DOHH2 (cell line): Measurements from ENCODE around the gene TP53AIP1.

ENCODE experiments used
- H3F3A ChIP-seq: fragments of 200-600 bp; sonication (generic), shearing (Covaris generic); 2 replicates; pipeline ENCODE4 v1.6.0; 2016; ENCODE audit warnings: antibody characterized with exemption, mild to moderate bottlenecking; ENCODE audit not compliant: control insufficient read depth, insufficient read depth
- H3K27ac ChIP-seq: fragments of 200-600 bp; sonication (generic); 2 replicates; pipeline ENCODE4 v1.5.1; 2014; ENCODE audit warnings: low read depth, mild to moderate bottlenecking, low read length, moderate library complexity
- H3K27me3 ChIP-seq: fragments of 200-600 bp; sonication (generic); 2 replicates; pipeline ENCODE4 v1.6.1; 2014; ENCODE audit warnings: mild to moderate bottlenecking, low read length, mixed read lengths; ENCODE audit not compliant: control insufficient read depth
- H3K36me3 ChIP-seq: fragments of 200-600 bp; sonication (generic); 2 replicates; pipeline ENCODE4 v1.6.1; 2014; ENCODE audit warnings: mild to moderate bottlenecking, low read length, moderate library complexity, mixed read lengths; ENCODE audit not compliant: control insufficient read depth
- H3K4me1 ChIP-seq: fragments of 200-600 bp; sonication (generic); 2 replicates; pipeline ENCODE4 v1.6.1; 2014; ENCODE audit warnings: mild to moderate bottlenecking, low read length, mixed read lengths; ENCODE audit not compliant: control insufficient read depth
- H3K4me2 ChIP-seq: fragments of 200-600 bp; sonication (generic); 2 replicates; pipeline ENCODE4 v1.6.0; 2014; ENCODE audit warnings: mild to moderate bottlenecking, low read length, moderate library complexity
- H3K4me3 ChIP-seq: fragments of 200-600 bp; sonication (generic); 2 replicates; pipeline ENCODE4 v1.5.1; 2014; ENCODE audit warnings: mild to moderate bottlenecking, low read length, mixed read lengths
- H3K79me2 ChIP-seq: fragments of 200-600 bp; sonication (generic); 2 replicates; pipeline ENCODE4 v1.6.1; 2014; ENCODE audit warnings: mild to moderate bottlenecking, low read length, mixed read lengths; ENCODE audit not compliant: control insufficient read depth
- H3K9me2 ChIP-seq: fragments of 200-600 bp; sonication (generic); replicated peaks from 2 replicates; pipeline ENCODE4 v1.6.1; 2014; ENCODE audit warnings: mild to moderate bottlenecking, low read length, mixed read lengths; ENCODE audit not compliant: control insufficient read depth
- H3K9me3 ChIP-seq: fragments of 200-600 bp; sonication (generic); 2 replicates; pipeline ENCODE4 v1.6.1; 2014; ENCODE audit warnings: antibody characterized with exemption, low read length, mixed read lengths; ENCODE audit not compliant: control insufficient read depth, insufficient read depth
- H4K20me1 ChIP-seq: fragments of 200-600 bp; sonication (generic); 2 replicates; pipeline ENCODE4 v1.6.0; 2014; ENCODE audit warnings: low read depth, mild to moderate bottlenecking, antibody characterized with exemption, low read length, moderate library complexity; ENCODE audit not compliant: control insufficient read depth, insufficient read depth
- EZH2phosphoT487 ChIP-seq: fragments of 200-600 bp; sonication (generic); IDR thresholded peaks from 2 replicates; pipeline ENCODE4 v1.6.1; 2017; ENCODE audit warnings: borderline replicate concordance, mild to moderate bottlenecking, antibody characterized with exemption, low read length, moderate library complexity, mixed read lengths
- TF ChIP-seq, protein P1 (sequence below): fragments of 200-600 bp; sonication (generic); IDR thresholded peaks from one replicate; pipeline ENCODE4 v1.5.1; 2014; ENCODE audit warnings: antibody characterized with exemption, mild to moderate bottlenecking, low read depth, low read length; ENCODE audit not compliant: poor library complexity, severe bottlenecking

The TP53AIP1 gene

DNA sequence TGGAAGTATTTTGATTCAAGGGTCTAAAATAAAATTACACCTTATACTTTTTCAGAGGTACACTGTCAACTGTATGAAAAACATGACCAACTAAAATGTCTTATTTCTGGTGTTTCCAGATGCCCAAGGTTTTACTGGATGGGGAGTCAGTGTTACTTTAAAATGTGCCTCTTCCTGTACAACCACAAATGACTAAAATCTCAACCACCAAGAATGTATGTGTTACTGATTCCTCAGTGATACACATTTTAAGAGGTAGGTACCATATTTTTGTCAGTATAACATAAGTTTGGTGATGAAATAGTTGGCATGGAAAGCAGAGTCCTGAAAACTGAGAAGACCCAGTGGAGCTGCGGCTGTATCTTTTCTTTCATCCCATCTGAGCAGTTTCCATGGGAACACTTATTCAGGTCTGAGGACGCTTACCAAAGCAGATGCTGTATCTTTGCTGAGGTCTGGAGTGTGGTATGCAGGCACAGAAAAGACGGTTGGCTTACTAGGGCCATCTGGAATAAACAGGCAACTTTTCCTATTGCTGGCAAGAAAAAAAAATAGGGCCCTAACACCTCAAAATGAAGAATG is 21.2 kb upstream of the TP53AIP1 start:
- no peaks in the 10 kb centered on the region for H4K20me1 ChIP-seq
- H3K9me3 ChIP-seq: no peaks in the 10 kb centered on the region
- H3K4me2 ChIP-seq: no peak overlapping the region
- H3K4me3 ChIP-seq: no peak overlapping the region
- TF ChIP-seq, protein P1, sequence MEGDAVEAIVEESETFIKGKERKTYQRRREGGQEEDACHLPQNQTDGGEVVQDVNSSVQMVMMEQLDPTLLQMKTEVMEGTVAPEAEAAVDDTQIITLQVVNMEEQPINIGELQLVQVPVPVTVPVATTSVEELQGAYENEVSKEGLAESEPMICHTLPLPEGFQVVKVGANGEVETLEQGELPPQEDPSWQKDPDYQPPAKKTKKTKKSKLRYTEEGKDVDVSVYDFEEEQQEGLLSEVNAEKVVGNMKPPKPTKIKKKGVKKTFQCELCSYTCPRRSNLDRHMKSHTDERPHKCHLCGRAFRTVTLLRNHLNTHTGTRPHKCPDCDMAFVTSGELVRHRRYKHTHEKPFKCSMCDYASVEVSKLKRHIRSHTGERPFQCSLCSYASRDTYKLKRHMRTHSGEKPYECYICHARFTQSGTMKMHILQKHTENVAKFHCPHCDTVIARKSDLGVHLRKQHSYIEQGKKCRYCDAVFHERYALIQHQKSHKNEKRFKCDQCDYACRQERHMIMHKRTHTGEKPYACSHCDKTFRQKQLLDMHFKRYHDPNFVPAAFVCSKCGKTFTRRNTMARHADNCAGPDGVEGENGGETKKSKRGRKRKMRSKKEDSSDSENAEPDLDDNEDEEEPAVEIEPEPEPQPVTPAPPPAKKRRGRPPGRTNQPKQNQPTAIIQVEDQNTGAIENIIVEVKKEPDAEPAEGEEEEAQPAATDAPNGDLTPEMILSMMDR: no peak
- no peak for TF ChIP-seq EZH2phosphoT487
- no peaks in the 10 kb centered on the region for H3F3A ChIP-seq
- no peak overlapping the region for H3K27ac ChIP-seq
- H3K27me3 ChIP-seq: peaks cover 42% of the 10 kb centered on the region
- no peaks in the 10 kb centered on the region for H3K36me3 ChIP-seq
- H3K79me2 ChIP-seq: no peaks in the 10 kb centered on the region
- no peaks in the 10 kb centered on the region for H3K4me1 ChIP-seq
- no peaks in the 10 kb centered on the region for H3K9me2 ChIP-seq

DNA sequence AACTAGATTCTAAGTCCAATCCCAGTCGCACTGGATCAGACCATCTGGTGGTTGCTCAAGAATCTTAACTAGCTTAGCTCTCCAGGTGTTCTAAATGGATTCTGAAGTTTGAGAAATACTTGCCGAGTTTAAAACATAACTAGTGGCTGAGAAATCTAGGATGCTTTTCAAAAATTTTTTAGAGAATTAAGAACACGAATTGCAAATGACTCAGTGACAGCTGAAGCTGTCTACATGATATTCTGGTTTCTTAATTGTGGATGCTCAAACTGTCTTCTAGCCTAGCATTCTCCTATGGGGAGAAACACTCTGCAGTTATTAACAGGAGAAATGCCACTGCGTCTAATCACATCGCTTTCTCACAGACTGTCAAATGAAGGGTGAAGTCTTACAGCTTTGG is 20.2 kb upstream of the TP53AIP1 start:
- H3K36me3 ChIP-seq: no peaks in the 10 kb centered on the region
- H3K4me1 ChIP-seq: no peaks in the 10 kb centered on the region
- no peaks in the 10 kb centered on the region for H4K20me1 ChIP-seq
- H3F3A ChIP-seq: no peaks in the 10 kb centered on the region
- H3K27ac ChIP-seq: no peak overlapping the region
- TF ChIP-seq, protein P1: no peak
- TF ChIP-seq EZH2phosphoT487: no peak
- H3K4me2 ChIP-seq: no peak overlapping the region
- H3K9me2 ChIP-seq: no peaks in the 10 kb centered on the region
- H3K9me3 ChIP-seq: no peaks in the 10 kb centered on the region
- peaks cover 49% of the 10 kb centered on the region for H3K27me3 ChIP-seq
- no peaks in the 10 kb centered on the region for H3K79me2 ChIP-seq
- H3K4me3 ChIP-seq: no peak overlapping the region

DNA sequence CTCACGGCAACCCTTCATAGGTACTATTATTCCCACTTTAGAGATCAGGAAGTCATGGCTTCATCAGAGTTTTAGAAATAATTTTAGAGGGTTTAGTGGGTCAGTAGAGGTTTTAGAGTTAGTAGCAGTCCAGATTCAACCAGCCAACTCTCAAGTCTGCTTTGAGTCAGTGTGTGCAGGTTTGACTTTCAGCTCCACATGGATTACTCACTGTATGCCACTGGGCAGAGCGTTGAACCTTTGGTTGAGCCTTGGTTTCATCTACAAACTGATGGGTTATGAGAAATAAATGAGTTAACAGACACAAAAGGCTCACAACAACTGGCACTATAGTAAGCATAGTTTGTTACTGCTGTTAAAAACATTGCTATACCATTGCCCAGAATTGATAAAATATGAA is 19.0 kb upstream of the TP53AIP1 start:
- Histone ChIP-seq H3K4me3 (no peak overlapping the region), H4K20me1 (no peaks in the 10 kb centered on the region), H3K36me3 (no peaks in the 10 kb centered on the region), H3K4me2 (no peak overlapping the region), H3K9me2 (no peaks in the 10 kb centered on the region), H3K79me2 (no peaks in the 10 kb centered on the region), H3K27ac (no peak overlapping the region), H3K9me3 (no peaks in the 10 kb centered on the region), H3K4me1 (no peaks in the 10 kb centered on the region), H3F3A (no peaks in the 10 kb centered on the region), H3K27me3 (peaks cover 58% of the 10 kb centered on the region)
- TF ChIP-seq, protein P1: no peak
- no peak for TF ChIP-seq EZH2phosphoT487
